Ovary (tissue), 3 donors: ENCODE results near the gene CALCOCO2.

Experiments
- CTCF ChIP-seq, 3 donors: fragments of 450-650 bp in 2 of 3; fragments of 200-600 bp in 1 of 3; IDR thresholded peaks; one replicate each; pipeline versions ENCODE4 v1.5.1 to v1.8.0; 2016 to 2022; ENCODE audit warnings: antibody characterized with exemption in 3 of 3, mild to moderate bottlenecking in 1 of 3
- POLR2A ChIP-seq: fragments of 450-650 bp; IDR thresholded peaks from one replicate; pipeline ENCODE4 v1.6.1; 2017; ENCODE audit warnings: antibody characterized with exemption, mild to moderate bottlenecking, moderate library complexity
- donor health status: DM: no; HTN: no; CAD: no.

GRCh38 chr17:48799069-48799723 is 31.6 kb upstream of the CALCOCO2 start:
- no peak for TF ChIP-seq CTCF (IDR thresholded peaks at IDR 0.05)
- TF ChIP-seq POLR2A, result no peak
